Psoas muscle (tissue), 8 donors: Measurements from ENCODE around the gene DOCK11. TPM values are rescaled to one million over a fixed set of nuclear protein-coding genes. Genes with fewer than 3 reads are reported as not detected.
"Not testable (repeated sequence)": the region's sequence is repeated elsewhere in the genome, so short reads cannot be mapped to it uniquely, and the experiment has no call there.

Experiments used
- ATAC-seq, 4 donors: fragments of 200-7000 bp; cut with Tn5 transposase; one replicate each; pipeline ENCODE4 v1.9.1; 2020; ENCODE audit warnings: moderate library complexity in 3 of 4, mild to moderate bottlenecking in 2 of 4
- DNase-seq, 2 donors: peaks; one replicate each; pipeline ENCODE4 v3.0.0-alpha.2; 2020
- H3K27ac ChIP-seq: fragments of 200-600 bp; one replicate; pipeline ENCODE4 v1.8.0; 2022
- H3K27me3 ChIP-seq, 3 donors: fragments of 200-600 bp in 1 of 3; one replicate each; pipeline versions ENCODE4 v1.6.1 to v1.8.0; 2013 to 2022; ENCODE audit warnings: low read length in 2 of 3, mild to moderate bottlenecking in 2 of 3, moderate library complexity in 1 of 3; ENCODE audit not compliant: insufficient read depth in 3 of 3
- H3K36me3 ChIP-seq, 2 donors: fragments of 200-600 bp in 1 of 2; one replicate each; pipeline versions ENCODE4 v1.6.1 to v1.8.0; 2013 to 2022; ENCODE audit warnings: low read depth in 1 of 2, mild to moderate bottlenecking in 1 of 2, moderate library complexity in 1 of 2; ENCODE audit not compliant: insufficient read depth in 1 of 2
- H3K4me1 ChIP-seq: fragments of 200-600 bp; one replicate; pipeline ENCODE4 v1.8.0; 2022
- H3K4me3 ChIP-seq: fragments of 200-600 bp; one replicate; pipeline ENCODE4 v1.8.0; 2022; ENCODE audit warnings: mild to moderate bottlenecking
- H3K9me3 ChIP-seq: fragments of 200-600 bp; one replicate; pipeline ENCODE4 v1.8.0; 2022
- whole genome bisulfite sequencing, 3 donors: extraction: QIAGEN DNeasy Blood & Tissue Kit; methylation state at CpG; one replicate each; pipeline versions ENCODE4 v1.1.6 to v1.1.7; 2013; 5-methylcytosine and 5-hydroxymethylcytosine counted together
- intact Hi-C, 2 donors: fragments of 100-400 bp; cut with DNase I; formaldehyde crosslinking; loops; one replicate each; pipeline versions ENCODE4 v1.11.0 to v1.14.2; 2022
- polyA plus RNA-seq, 3 donors: library from polyadenylated mRNA; stranded (reverse); fragments of 200-250 nt; gene quantifications; one replicate each; pipeline ENCODE4 v1.2.3, GENCODE V29; 2013
- total RNA-seq, 4 donors: library from RNA; stranded (reverse); fragmentation: NEBNext Ultra II Directional in 2 of 4; extraction: Animal tissue kit (Norgen Biotek cat#: 25700) in 2 of 4; gene quantifications; one replicate each; pipeline versions ENCODE4 v1.2.1 to v1.2.4, GENCODE V29; 2021 to 2023
- TF ChIP-seq, protein P1 (sequence below): fragments of 200-600 bp; IDR thresholded peaks from one replicate; pipeline ENCODE4 v1.8.0; 2022; ENCODE audit warnings: antibody characterized with exemption
- donor health status: healthy with polysubstance abuse.
- donor health status: DM: no; HTN: no; CAD: no; lungs with moderate emphysema.
- donor health status: Bipolar disorder and iron deficiency.
- donor health status: healthy.
- donor health status: DM: yes; HTN: yes; CAD: no.
- donor health status: DM: no; HTN: no; CAD: no.
- donor health status: DM: no; HTN: no; CAD: no.
- donor health status: DM: yes; HTN: yes; CAD: no.

DOCK11 gene
- total and polyA plus RNA-seq, 7 donors, result 1.6 to 4.4 (median 1.9) TPM

DNA sequence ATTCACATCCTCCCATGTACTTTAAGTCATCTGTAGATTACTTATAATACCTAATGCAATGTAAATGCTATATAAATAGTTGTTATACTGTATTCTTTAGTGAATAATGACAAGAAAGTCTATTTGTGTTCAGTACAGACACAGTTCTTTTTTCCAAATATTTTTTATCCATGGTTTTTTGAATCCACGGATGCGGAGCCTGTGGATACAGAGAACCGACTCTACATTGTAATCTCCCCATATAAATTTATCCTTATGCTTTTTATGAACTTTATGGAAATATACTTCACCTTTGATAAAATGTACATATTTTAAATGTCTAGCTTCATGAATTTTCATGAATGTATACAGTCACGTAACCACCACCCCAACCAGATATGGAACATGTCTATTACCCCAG, 88.2 kb downstream of the DOCK11 start:
- Histone ChIP-seq H3K4me3 (no peak overlapping the region), H3K27me3 (no peaks in the 10 kb centered on the region), H3K4me1 (no peaks in the 10 kb centered on the region), H3K9me3 (no peaks in the 10 kb centered on the region), H3K27ac (no peak overlapping the region), H3K36me3 (no peaks in the 10 kb centered on the region)
- ATAC-seq (no peak), DNase-seq (no peak)
- TF ChIP-seq, protein P1, sequence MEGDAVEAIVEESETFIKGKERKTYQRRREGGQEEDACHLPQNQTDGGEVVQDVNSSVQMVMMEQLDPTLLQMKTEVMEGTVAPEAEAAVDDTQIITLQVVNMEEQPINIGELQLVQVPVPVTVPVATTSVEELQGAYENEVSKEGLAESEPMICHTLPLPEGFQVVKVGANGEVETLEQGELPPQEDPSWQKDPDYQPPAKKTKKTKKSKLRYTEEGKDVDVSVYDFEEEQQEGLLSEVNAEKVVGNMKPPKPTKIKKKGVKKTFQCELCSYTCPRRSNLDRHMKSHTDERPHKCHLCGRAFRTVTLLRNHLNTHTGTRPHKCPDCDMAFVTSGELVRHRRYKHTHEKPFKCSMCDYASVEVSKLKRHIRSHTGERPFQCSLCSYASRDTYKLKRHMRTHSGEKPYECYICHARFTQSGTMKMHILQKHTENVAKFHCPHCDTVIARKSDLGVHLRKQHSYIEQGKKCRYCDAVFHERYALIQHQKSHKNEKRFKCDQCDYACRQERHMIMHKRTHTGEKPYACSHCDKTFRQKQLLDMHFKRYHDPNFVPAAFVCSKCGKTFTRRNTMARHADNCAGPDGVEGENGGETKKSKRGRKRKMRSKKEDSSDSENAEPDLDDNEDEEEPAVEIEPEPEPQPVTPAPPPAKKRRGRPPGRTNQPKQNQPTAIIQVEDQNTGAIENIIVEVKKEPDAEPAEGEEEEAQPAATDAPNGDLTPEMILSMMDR, result no peak
- intact Hi-C loops, result no loop called here
- WGBS, 3 donors, result 89 to 97% (median 95%) methylated on average over 4 of the region's 4 CpGs

DNA sequence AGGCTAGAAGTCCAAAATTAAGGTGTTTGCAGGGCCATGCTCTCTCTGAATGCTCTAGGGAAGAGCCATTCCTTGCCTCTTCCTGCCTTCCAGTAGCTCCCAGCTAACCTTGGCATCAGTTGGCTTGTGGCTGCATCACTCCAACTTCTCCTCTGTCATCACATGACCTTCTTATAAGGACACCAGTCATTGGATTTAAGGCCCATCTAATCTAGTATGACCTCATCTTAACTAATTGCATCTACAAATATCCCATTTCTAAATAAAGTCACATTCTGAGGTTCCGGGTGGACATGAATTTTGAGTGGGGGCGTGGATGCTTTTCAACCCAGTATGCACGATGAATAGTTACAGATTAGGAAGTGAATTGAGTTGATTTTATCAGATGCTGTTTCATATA, 89.7 kb downstream of the DOCK11 start:
- intact Hi-C loops, result no loop called here
- Histone ChIP-seq H3K4me1 (no peaks in the 10 kb centered on the region), H3K27ac (no peak overlapping the region), H3K36me3 (no peaks in the 10 kb centered on the region), H3K27me3 (no peaks in the 10 kb centered on the region), H3K9me3 (no peaks in the 10 kb centered on the region), H3K4me3 (no peak overlapping the region)
- TF ChIP-seq, protein P1, result no peak
- ATAC-seq (no peak), DNase-seq (no peak)
- 83 to 96% (median 90%) methylated on average over 3 of the region's 3 CpGs for WGBS, 3 donors

DNA sequence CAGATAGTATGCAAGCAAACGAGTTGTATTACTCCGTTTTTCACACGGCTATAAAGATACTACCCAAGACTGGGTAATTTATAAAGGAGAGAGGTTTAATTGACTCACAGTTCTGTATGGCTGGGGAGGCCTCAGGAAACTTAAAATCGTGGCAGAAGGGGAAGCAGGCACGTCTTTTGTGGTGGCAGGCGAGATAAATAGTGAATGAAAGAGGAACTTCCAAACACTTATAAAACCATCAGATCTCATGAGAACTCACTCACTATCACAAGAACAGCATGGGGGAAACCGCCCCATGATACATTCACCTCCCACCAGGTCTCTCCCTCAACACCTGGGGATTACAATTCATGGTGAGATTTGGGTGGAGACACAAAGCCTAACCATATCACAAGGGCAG, 90.6 kb downstream of the DOCK11 start:
- H3K36me3 ChIP-seq, H3K4me1 ChIP-seq, H3K27ac ChIP-seq, H3K27me3 ChIP-seq, H3K9me3 ChIP-seq, ATAC-seq, H3K4me3 ChIP-seq, intact Hi-C loops, DNase-seq: not testable (repeated sequence)
- WGBS, 3 donors, result 66 to 86% (median 82%) methylated on average over 7 of the region's 7 CpGs

DNA sequence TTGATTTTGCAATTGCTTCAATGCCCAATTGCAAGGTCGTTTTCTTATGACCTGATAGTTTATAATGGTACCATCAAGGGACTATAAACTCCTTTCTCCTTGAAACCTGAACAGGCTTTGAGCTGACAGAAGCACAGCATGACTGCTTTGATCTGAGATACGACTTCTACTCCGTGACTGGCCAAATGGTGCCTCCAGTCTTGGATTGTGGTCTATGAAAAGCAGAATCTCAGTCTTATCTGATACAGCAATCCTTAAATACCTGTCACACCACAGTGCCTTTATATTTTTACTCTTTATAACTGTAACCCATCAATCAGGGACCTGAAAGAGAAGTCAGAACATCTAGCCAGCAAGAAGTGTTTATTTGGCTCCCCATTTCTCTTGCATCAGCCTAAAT, 93.1 kb downstream of the DOCK11 start:
- Histone ChIP-seq H3K9me3 (no peaks in the 10 kb centered on the region), H3K4me3 (no peak overlapping the region), H3K27me3 (no peaks in the 10 kb centered on the region), H3K36me3 (no peaks in the 10 kb centered on the region), H3K4me1 (no peaks in the 10 kb centered on the region), H3K27ac (no peak overlapping the region)
- TF ChIP-seq, protein P1, result no peak
- WGBS, 3 donors, result 35 to 69% (median 53%) methylated on average over 3 of the region's 3 CpGs
- intact Hi-C loops, result no loop called here
- DNase-seq (no peak), ATAC-seq (no peak)

DNA sequence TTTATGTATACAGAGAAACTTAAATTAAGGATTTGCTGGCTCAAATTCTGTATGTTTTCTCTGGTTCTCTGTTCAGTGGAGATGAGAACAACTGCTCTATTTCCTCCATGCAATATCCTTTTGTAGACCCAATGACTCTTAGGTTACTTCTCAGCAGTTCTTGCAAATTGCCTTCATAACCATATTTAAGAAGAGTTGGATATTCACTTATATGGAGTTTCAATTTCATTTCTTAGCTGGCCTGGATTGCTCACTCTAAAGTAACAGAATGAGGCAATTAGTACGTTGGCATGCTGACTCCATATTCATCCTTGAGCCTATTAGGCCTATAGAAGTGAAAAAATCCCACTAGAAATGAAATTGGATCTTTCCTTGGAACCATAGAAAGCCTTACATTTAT, 93.6 kb downstream of the DOCK11 start:
- ATAC-seq, result no peak

More for the DNA sequence above, 93.6 kb downstream of the DOCK11 start:
- no peak for DNase-seq
- Histone ChIP-seq H3K9me3 (no peaks in the 10 kb centered on the region), H3K27ac (no peak overlapping the region), H3K27me3 (no peaks in the 10 kb centered on the region), H3K4me1 (no peaks in the 10 kb centered on the region), H3K4me3 (no peak overlapping the region), H3K36me3 (no peaks in the 10 kb centered on the region)
- TF ChIP-seq, protein P1, result no peak
- intact Hi-C loops, result no loop called here
- 55 to 90% (median 86%) methylated on average over 1 of the region's 1 CpG for WGBS, 3 donors
